ENCODE measurements around the gene RIPK1. TPM values are rescaled to one million over a fixed set of nuclear protein-coding genes. Genes with fewer than 3 reads are reported as not detected.

RIPK1 gene
- total RNA-seq, 1 experiment from 2014 or later, result 6.1 TPM

DNA sequence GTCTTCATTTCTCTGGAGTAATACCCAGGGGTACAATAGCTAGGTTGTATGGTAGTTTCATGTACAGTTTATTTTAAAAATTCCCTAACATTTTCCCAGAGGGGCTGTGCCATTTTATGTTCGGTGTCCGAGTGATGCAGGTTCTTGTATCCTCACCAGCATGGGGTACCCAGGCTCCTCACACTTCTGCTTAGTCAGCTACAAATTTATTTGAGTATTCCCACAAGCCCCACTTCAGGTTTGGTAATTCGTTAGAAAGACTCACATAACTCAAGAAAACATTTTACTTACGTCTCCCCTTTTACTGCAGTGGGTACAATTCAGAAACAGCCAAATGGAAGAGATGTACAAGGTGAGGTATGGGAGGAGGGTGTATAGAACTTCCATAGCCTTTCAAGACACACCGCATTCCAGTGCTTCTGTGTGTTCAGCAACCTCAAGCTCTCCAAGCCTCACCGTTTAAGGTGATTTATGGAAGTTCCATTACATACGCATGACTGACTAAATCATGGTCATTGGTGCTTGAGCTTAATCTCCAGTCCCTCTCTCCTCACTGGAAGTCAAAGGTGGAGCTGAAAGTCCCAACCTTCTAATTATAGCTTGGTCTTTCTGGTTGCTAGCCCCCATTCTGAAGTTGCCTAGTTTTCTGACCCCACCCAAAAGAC lies 18.1 kb downstream of the RIPK1 start:
- no peaks in the 10 kb centered on the region for H3K27me3 ChIP-seq
- H3K9me3 ChIP-seq (replicated peaks), result no peaks in the 10 kb centered on the region
- no peaks in the 10 kb centered on the region for H3K4me1 ChIP-seq
- H3K27ac ChIP-seq, result no peak overlapping the region
- no peak overlapping the region for H3K4me3 ChIP-seq
- 0 out of 2 replicates have a peak, but pooled peaks cover 2% of the 10 kb centered on the region for H3K36me3 ChIP-seq
- no peak for DNase-seq

GRCh38 chr6:3088446-3088845 lies 20.2 kb downstream of the RIPK1 start:
- DNase-seq, result peak in 1 of 2 experiments; percentile 9
- Histone ChIP-seq H3K36me3 (0 out of 2 replicates have a peak, but pooled peaks cover under 1% of the 10 kb centered on the region), H3K27ac (no peak overlapping the region), H3K4me1 (no peaks in the 10 kb centered on the region), H3K27me3 (no peaks in the 10 kb centered on the region), H3K4me3 (no peak overlapping the region), H3K9me3 (replicated peaks) (no peaks in the 10 kb centered on the region)

GRCh38 chr6:3088968-3089367 lies 20.7 kb downstream of the RIPK1 start:
- Histone ChIP-seq H3K27ac (no peak overlapping the region), H3K36me3 (no peaks in the 10 kb centered on the region), H3K9me3 (replicated peaks) (no peaks in the 10 kb centered on the region), H3K27me3 (no peaks in the 10 kb centered on the region), H3K4me1 (no peaks in the 10 kb centered on the region), H3K4me3 (no peak overlapping the region)
- DNase-seq, result no peak

DNA sequence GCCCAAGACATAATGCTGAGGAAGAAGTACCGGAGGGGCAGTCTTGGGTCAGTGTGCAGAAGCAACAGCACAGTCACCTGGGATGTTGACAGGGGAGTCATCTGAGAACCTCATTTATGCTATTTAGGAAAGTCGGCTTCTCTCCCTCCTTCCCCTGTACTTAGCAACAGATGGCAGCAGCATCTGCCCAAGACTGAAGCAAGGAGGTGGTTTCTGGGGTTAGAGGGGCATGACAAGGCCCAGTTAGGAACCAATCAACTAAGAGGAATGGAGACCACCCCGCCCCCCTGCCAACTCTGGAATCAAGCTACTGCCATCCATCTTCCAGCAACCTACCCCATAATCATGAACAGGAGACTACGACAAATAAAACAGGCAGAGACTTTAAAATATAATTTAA lies 21.7 kb downstream of the RIPK1 start:
- no peaks in the 10 kb centered on the region for H3K9me3 ChIP-seq (replicated peaks)
- DNase-seq, result peak in 1 of 2 experiments; percentile 13
- H3K36me3 ChIP-seq, result no peaks in the 10 kb centered on the region
- no peaks in the 10 kb centered on the region for H3K27me3 ChIP-seq
- no peak overlapping the region for H3K4me3 ChIP-seq
- no peak overlapping the region for H3K27ac ChIP-seq
- no peaks in the 10 kb centered on the region for H3K4me1 ChIP-seq

- Histone ChIP-seq H3K27ac (no peak overlapping the region), H3K36me3 (no peaks in the 10 kb centered on the region), H3K4me3 (no peak overlapping the region), H3K27me3 (no peaks in the 10 kb centered on the region), H3K9me3 (replicated peaks) (no peaks in the 10 kb centered on the region), H3K4me1 (no peaks in the 10 kb centered on the region)
- DNase-seq, result no peak
Measured at GRCh38 chr6:3094815-3095214, 26.5 kb downstream of the RIPK1 start.

DNA sequence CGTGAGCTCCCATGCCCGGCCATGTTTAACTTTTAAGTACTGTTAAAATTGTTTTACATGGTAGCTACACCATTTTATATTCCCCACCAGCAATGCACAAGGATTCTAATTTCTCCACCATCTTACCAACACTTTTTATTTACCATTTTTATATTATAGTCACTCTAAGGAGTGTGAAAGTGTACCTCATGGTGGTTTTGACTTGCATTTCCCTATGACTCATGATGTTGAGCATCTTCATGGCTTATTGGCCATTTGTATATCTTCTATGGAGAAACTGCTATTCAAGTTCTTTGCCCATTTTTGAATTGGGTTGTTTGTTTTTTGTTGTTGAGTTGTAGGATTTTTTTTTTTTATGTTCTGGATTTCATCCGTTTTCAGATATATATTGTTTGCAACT lies 34.6 kb downstream of the RIPK1 start:
- Histone ChIP-seq H3K4me1 (no peaks in the 10 kb centered on the region), H3K27ac (no peak overlapping the region), H3K4me3 (no peak overlapping the region), H3K27me3 (no peaks in the 10 kb centered on the region), H3K36me3 (peaks cover 2% of the 10 kb centered on the region; the same call in 1 of the 2 replicates), H3K9me3 (replicated peaks) (no peaks in the 10 kb centered on the region)
- DNase-seq, result no peak

DNA sequence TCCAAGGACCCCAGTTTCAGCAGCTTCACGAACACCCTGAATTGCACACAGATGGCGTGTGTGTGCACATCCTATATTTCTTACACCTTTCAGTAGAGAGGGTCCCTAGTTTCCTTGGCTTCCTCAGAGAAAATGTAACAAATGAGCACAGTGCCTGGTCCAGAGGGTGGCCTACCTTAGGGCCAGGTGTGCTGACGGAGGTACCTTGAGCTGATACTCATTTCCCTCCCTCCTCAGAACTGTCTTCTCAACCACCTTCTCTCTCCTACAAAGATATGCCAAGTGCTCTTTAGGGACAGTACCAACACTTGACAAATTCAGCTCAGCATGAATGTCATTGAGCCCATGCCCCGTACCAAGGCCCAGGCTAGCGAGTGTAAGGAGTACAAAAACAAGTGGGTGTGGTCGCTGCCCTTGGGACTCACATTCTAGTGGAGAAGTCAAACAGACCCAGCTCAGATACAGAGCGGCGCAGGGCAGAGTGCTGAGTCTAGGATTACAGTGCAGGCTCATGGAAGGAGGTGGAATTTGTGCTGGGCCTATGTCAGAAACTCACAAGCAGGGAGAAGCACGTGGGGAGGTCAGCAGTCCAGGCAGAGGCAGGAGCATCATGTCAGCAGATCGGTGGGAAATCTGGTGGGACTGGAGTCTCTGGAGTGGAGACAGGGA lies 40.6 kb downstream of the RIPK1 start:
- Histone ChIP-seq H3K36me3 (no peaks in the 10 kb centered on the region; the same call in 1 of the 2 replicates), H3K27me3 (no peaks in the 10 kb centered on the region), H3K27ac (no peak overlapping the region), H3K9me3 (replicated peaks) (no peaks in the 10 kb centered on the region), H3K4me3 (no peak overlapping the region), H3K4me1 (no peaks in the 10 kb centered on the region)
- DNase-seq, result no peak

GRCh38 chr6:3109761-3110160 lies 41.5 kb downstream of the RIPK1 start:
- Histone ChIP-seq H3K27me3 (no peaks in the 10 kb centered on the region), H3K4me1 (no peaks in the 10 kb centered on the region), H3K9me3 (replicated peaks) (no peaks in the 10 kb centered on the region), H3K4me3 (no peak overlapping the region), H3K36me3 (no peaks in the 10 kb centered on the region; the same call in 1 of the 2 replicates), H3K27ac (no peak overlapping the region)
- no peak for DNase-seq

GRCh38 chr6:3114377-3114776 lies 46.1 kb downstream of the RIPK1 start:
- Histone ChIP-seq H3K27ac (no peak overlapping the region), H3K4me1 (no peaks in the 10 kb centered on the region), H3K36me3 (no peaks in the 10 kb centered on the region), H3K4me3 (no peak overlapping the region), H3K9me3 (replicated peaks) (no peaks in the 10 kb centered on the region), H3K27me3 (no peaks in the 10 kb centered on the region)
- no peak for DNase-seq

GRCh38 chr6:3117912-3118352 lies 49.6 kb downstream of the RIPK1 start:
- peak overlapping the region; percentile 77 for H3K27ac ChIP-seq

GRCh38 chr6:3118353-3119039 lies 50.2 kb downstream of the RIPK1 start, which contains the start of gene BPHL:
BPHL (plus strand) TSS chr6:3118711; CDS start chr6:3118741, 30 bp downstream.
- Histone ChIP-seq H3K36me3 (no peaks in the 10 kb centered on the region), H3K9me3 (replicated peaks) (no peaks in the 10 kb centered on the region), H3K27ac (peak within 1 kb of the TSS; percentile 77), H3K4me3 (peak within 1 kb of the TSS; percentile 83), H3K27me3 (no peaks in the 10 kb centered on the region), H3K4me1 (no peaks in the 10 kb centered on the region)
- DNase-seq, result peak; percentile 93 to 95

More at GRCh38 chr6:3117912-3118352, 49.6 kb downstream of the RIPK1 start:
- peak overlapping the region; percentile 83 for H3K4me3 ChIP-seq
- H3K27me3 ChIP-seq, result no peaks in the 10 kb centered on the region
- H3K9me3 ChIP-seq (replicated peaks), result no peaks in the 10 kb centered on the region
- H3K4me1 ChIP-seq, result no peaks in the 10 kb centered on the region
- no peaks in the 10 kb centered on the region for H3K36me3 ChIP-seq
- DNase-seq, result no peak

DNA sequence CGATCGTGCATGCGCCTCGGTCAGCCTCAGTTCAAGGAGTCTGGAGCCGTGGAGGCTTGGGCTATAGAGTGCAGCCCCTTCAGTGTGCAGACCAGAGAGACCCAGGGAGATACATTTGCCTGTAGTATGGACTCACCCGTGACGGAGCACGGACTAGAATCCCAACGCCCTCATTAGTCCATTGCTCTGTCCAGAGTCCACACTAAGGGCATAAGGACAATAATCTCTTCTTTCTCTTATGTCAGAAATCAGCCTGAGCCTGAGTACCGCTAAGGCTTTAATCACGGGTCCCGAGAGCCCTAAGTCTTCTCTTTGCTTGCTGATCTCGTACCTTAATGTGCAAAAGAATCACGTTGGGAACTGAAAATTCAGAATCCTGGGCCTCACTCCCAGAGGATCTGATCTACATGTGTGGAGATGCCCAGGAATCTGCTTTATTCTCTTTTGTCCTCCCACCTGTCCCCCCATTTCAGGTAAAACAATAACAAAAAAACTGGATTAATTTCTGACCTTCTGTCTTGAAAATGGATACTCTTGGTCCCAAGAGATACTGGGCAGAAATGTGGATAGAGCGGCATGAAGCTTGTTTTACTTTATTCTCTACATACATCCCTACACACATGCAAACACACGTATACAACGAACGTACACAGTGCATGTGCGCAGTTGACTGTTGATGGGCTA lies 50.9 kb downstream of the RIPK1 start:
- H3K4me3 ChIP-seq, result peak overlapping the region; percentile 83
- H3K27me3 ChIP-seq, result no peaks in the 10 kb centered on the region
- DNase-seq, result no peak
- peak overlapping the region; percentile 77; the same call in 1 of the 2 replicates for H3K27ac ChIP-seq
- no peaks in the 10 kb centered on the region for H3K36me3 ChIP-seq
- no peaks in the 10 kb centered on the region for H3K9me3 ChIP-seq (replicated peaks)
- H3K4me1 ChIP-seq, result no peaks in the 10 kb centered on the region

DNA sequence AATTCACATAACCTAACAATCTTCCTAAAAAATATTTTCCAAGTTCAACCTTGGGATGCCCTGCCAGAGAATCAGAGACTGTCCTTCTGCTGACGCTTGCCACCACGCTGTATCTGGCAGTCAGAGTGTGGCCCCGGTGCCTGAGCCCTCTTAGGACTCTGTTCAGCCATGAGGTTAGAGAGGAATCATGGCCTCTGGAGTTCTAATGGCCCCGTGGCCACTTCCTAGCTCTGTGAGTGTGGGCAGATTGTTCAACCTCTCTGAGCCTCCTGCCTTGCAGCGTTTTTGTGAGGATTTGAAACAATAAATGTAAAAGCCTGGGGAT lies 52.4 kb downstream of the RIPK1 start:
- no peaks in the 10 kb centered on the region for H3K9me3 ChIP-seq (replicated peaks)
- DNase-seq, result no peak

GRCh38 chr6:3122823-3123182 lies 54.5 kb downstream of the RIPK1 start:
- no peak for DNase-seq
- H3K4me1 ChIP-seq, result no peaks in the 10 kb centered on the region
- no peak overlapping the region for H3K27ac ChIP-seq
- H3K27me3 ChIP-seq, result no peaks in the 10 kb centered on the region
- no peaks in the 10 kb centered on the region for H3K9me3 ChIP-seq (replicated peaks)
- H3K36me3 ChIP-seq, result no peaks in the 10 kb centered on the region
- H3K4me3 ChIP-seq, result no peak overlapping the region

More for the DNA sequence above, 52.4 kb downstream of the RIPK1 start:
- no peaks in the 10 kb centered on the region for H3K4me1 ChIP-seq
- H3K4me3 ChIP-seq, result no peak overlapping the region
- H3K27me3 ChIP-seq, result no peaks in the 10 kb centered on the region
- H3K27ac ChIP-seq, result no peak overlapping the region
- no peaks in the 10 kb centered on the region for H3K36me3 ChIP-seq

DNA sequence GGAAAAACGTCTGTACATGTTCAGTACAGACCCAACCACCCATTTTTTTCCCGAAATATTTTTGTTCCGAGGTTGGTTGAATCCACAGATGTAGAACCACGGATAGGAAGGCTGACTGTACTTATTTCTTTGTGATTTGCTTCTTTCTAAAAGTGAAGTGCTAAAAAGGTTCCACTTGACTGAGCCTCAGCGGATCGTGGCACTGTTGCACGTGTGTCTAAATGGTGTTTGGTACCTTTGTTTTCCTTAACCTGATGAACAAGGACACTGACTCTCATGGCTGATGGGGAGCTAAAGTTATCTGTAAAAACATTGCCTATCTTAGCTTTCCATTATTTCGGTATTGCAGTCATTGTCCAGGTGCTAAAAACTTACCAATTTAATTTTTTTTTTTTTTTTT lies 56.4 kb downstream of the RIPK1 start:
- no peak overlapping the region for H3K4me3 ChIP-seq
- no peak for DNase-seq
- H3K27me3 ChIP-seq, result no peaks in the 10 kb centered on the region
- no peaks in the 10 kb centered on the region for H3K9me3 ChIP-seq (replicated peaks)
- no peaks in the 10 kb centered on the region for H3K36me3 ChIP-seq
- H3K27ac ChIP-seq, result no peak overlapping the region
- H3K4me1 ChIP-seq, result no peaks in the 10 kb centered on the region

Measured in SJCRH30 (cell line).